Progenitor cell of endocrine pancreas (in vitro differentiated cells): ENCODE results near the gene EIF3K. TPM values are rescaled to one million over a fixed set of nuclear protein-coding genes. Genes with fewer than 3 reads are reported as not detected.

Experiments used
- DNase-seq: peaks from one replicate; pipeline ENCODE4 v3.0.0; 2021; ENCODE audit warnings: low spot score; ENCODE audit not compliant: unreplicated experiment
- H3K27ac Mint-ChIP-seq: 2 replicates; pipeline ENCODE4 v1.8.0; 2021; ENCODE audit warnings: mild to moderate bottlenecking, moderate library complexity, mixed read lengths
- H3K27me3 Mint-ChIP-seq: 2 replicates; pipeline ENCODE4 v1.8.0; 2021; ENCODE audit warnings: mixed read lengths
- H3K36me3 Mint-ChIP-seq: 2 replicates; pipeline ENCODE4 v1.8.0; 2022; ENCODE audit warnings: mixed read lengths; ENCODE audit not compliant: insufficient read depth
- H3K4me1 Mint-ChIP-seq: 2 replicates; pipeline ENCODE4 v1.8.0; 2021; ENCODE audit warnings: low read depth, mixed read lengths
- H3K4me3 Mint-ChIP-seq: 2 replicates; pipeline ENCODE4 v1.8.0; 2021; ENCODE audit warnings: low read depth, mild to moderate bottlenecking, moderate library complexity, mixed read lengths
- H3K9me3 Mint-ChIP-seq: 2 replicates; pipeline ENCODE4 v1.8.0; 2021; ENCODE audit warnings: low read depth, mixed read lengths
- total RNA-seq: library from RNA; stranded (reverse); gene quantifications from 2 replicates; pipeline ENCODE4 v1.2.1, GENCODE V29; 2021
- TF ChIP-seq, protein P1 (sequence below): fragments of 200-600 bp; sonication (generic); IDR thresholded peaks from one replicate; pipeline ENCODE4 v1.5.0; 2021; ENCODE audit warnings: antibody characterized with exemption, mild to moderate bottlenecking; ENCODE audit not compliant: unreplicated experiment

EIF3K gene
- total RNA-seq, 1 donor from 2014 or later = 193 TPM

- Mint-ChIP-seq H3K9me3 (no peaks in the 10 kb centered on the region), H3K4me1 (peaks cover 89% of the 10 kb centered on the region), H3K27me3 (no peaks in the 10 kb centered on the region), H3K4me3 (peak overlapping the region; percentile 10), H3K36me3 (peaks cover 5% of the 10 kb centered on the region), H3K27ac (peak overlapping the region; percentile 96)
- no peak for DNase-seq
- TF ChIP-seq, protein P1, sequence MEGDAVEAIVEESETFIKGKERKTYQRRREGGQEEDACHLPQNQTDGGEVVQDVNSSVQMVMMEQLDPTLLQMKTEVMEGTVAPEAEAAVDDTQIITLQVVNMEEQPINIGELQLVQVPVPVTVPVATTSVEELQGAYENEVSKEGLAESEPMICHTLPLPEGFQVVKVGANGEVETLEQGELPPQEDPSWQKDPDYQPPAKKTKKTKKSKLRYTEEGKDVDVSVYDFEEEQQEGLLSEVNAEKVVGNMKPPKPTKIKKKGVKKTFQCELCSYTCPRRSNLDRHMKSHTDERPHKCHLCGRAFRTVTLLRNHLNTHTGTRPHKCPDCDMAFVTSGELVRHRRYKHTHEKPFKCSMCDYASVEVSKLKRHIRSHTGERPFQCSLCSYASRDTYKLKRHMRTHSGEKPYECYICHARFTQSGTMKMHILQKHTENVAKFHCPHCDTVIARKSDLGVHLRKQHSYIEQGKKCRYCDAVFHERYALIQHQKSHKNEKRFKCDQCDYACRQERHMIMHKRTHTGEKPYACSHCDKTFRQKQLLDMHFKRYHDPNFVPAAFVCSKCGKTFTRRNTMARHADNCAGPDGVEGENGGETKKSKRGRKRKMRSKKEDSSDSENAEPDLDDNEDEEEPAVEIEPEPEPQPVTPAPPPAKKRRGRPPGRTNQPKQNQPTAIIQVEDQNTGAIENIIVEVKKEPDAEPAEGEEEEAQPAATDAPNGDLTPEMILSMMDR = no peak
Observed at GRCh38 chr19:38666663-38667511, 47.9 kb downstream of the EIF3K start.

DNA sequence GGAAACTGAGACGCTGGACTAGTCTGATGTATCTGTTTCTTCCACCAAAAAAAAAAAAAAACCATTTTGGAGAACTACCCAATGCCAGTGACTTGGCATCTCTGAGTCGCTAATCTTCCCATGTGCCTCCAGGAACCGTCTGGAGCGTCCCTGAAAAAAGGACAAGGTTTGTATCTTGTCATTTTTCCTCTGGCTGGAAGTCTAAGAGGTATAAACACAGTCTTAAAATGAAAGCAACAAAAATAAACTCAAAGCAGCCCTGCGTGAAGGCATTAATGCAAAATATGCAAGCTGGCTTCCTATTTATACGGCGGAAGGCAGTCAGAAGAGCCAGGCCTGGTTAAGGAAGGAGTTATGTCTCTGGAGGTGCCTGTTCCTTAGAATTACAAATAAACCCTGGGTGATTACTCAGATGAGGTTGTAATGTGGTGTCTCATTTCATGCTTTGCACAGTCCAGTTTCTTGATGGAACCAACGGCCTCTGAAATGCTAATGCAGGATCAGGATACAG lies 48.7 kb downstream of the EIF3K start:
- H3K4me1 Mint-ChIP-seq = peaks cover 86% of the 10 kb centered on the region
- TF ChIP-seq, protein P1 = no peak
- no peaks in the 10 kb centered on the region for H3K9me3 Mint-ChIP-seq
- peak overlapping the region; percentile 96 for H3K27ac Mint-ChIP-seq
- peaks cover 5% of the 10 kb centered on the region for H3K36me3 Mint-ChIP-seq
- H3K27me3 Mint-ChIP-seq = no peaks in the 10 kb centered on the region
- DNase-seq = no peak
- H3K4me3 Mint-ChIP-seq = no peak overlapping the region

DNA sequence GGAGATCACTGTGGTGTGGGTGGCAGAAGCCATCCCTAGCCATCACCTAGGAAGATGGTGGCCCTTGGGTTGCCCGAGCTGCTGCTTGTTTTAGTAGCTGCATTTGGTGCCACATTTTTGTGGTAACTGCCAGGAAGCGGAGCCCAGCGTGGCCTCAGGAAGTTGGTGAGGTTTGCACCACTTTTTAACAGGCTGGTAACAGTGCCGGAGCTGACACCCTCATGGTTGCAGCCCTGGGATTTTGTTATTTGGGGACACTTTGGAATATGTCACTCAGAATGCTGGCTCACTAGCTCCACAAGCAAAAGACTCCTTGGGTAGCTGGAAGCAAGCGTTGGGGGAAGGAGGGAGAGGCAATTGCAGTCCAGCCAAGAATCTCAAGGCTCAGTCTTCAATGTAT lies 50.6 kb downstream of the EIF3K start:
- Mint-ChIP-seq H3K4me3 (no peak overlapping the region), H3K9me3 (no peaks in the 10 kb centered on the region)

DNA sequence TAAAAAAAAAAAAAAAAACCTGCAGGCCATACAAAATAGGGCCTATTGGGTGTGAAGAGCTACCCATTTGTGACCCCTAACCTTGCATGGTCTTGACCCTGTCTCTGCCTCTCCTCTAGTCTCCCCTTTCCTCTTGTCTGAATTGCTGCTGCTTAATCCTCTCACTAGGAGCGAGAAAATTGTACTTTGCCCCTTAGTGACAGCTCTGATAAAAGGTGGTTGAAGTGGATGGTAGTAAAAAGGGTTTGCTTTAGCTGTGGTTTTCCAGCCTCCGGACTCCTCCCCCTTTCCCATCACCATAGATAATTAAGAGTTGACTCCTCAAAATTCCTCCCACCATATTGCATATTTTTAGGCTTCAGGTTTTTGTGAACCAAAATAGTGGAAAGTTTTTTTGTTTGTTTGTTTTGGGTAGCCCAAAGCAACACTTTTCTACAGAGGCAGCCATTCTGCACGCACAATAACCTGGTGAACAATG lies 52.0 kb downstream of the EIF3K start:
- peaks cover 80% of the 10 kb centered on the region for H3K4me1 Mint-ChIP-seq
- no peak for DNase-seq
- peaks cover 5% of the 10 kb centered on the region for H3K36me3 Mint-ChIP-seq
- no peaks in the 10 kb centered on the region for H3K9me3 Mint-ChIP-seq
- no peaks in the 10 kb centered on the region for H3K27me3 Mint-ChIP-seq
- peak overlapping the region; percentile 96 for H3K27ac Mint-ChIP-seq
- H3K4me3 Mint-ChIP-seq = no peak overlapping the region
- TF ChIP-seq, protein P1 = no peak

More for the DNA sequence above, 50.6 kb downstream of the EIF3K start:
- Mint-ChIP-seq H3K36me3 (peaks cover 5% of the 10 kb centered on the region), H3K27me3 (no peaks in the 10 kb centered on the region), H3K4me1 (peaks cover 79% of the 10 kb centered on the region), H3K27ac (peak overlapping the region; percentile 96)
- DNase-seq = no peak
- TF ChIP-seq, protein P1 = no peak

GRCh38 chr19:38671654-38672053 lies 52.7 kb downstream of the EIF3K start:
- H3K27ac Mint-ChIP-seq = peak overlapping the region; percentile 96
- H3K27me3 Mint-ChIP-seq = no peaks in the 10 kb centered on the region
- no peaks in the 10 kb centered on the region for H3K9me3 Mint-ChIP-seq

More at GRCh38 chr19:38671654-38672053, 52.7 kb downstream of the EIF3K start:
- TF ChIP-seq, protein P1 = no peak
- no peak overlapping the region for H3K4me3 Mint-ChIP-seq
- DNase-seq = no peak
- H3K36me3 Mint-ChIP-seq = peaks cover 5% of the 10 kb centered on the region
- H3K4me1 Mint-ChIP-seq = peaks cover 79% of the 10 kb centered on the region
